ENCODE results near the gene KIRREL3.

KIRREL3 gene

GRCh38 chr11:126522606-126523005 lies 478.0 kb downstream of the KIRREL3 start:
- no peak for DNase-seq

- no peak for DNase-seq
These were observed 478.4 kb downstream of the KIRREL3 start for GRCh38 chr11:126522152-126522551.

- no peak for DNase-seq
These were observed 479.4 kb downstream of the KIRREL3 start for GRCh38 chr11:126521196-126521595.

GRCh38 chr11:126519764-126520734 lies 480.5 kb downstream of the KIRREL3 start:
- no peak for DNase-seq

- DNase-seq = no peak
These were observed 481.4 kb downstream of the KIRREL3 start for GRCh38 chr11:126518972-126519690.

GRCh38 chr11:126518071-126518971 lies 482.2 kb downstream of the KIRREL3 start:
- DNase-seq = no peak

- DNase-seq = no peak
These were observed 485.1 kb downstream of the KIRREL3 start for GRCh38 chr11:126515501-126515900.

GRCh38 chr11:126514061-126514693 lies 486.4 kb downstream of the KIRREL3 start:
- no peak for DNase-seq

GRCh38 chr11:126512741-126513715 lies 487.5 kb downstream of the KIRREL3 start:
- DNase-seq = no peak

GRCh38 chr11:126512251-126512650 lies 488.3 kb downstream of the KIRREL3 start:
- no peak for DNase-seq

- no peak for DNase-seq
These were observed 489.0 kb downstream of the KIRREL3 start for GRCh38 chr11:126511475-126512115.

- no peak for DNase-seq
These were observed 489.8 kb downstream of the KIRREL3 start for GRCh38 chr11:126510621-126511370.

- no peak for DNase-seq
These were observed 492.9 kb downstream of the KIRREL3 start for GRCh38 chr11:126507646-126508045.

- DNase-seq = no peak
These were observed 493.8 kb downstream of the KIRREL3 start for GRCh38 chr11:126506789-126507188.

GRCh38 chr11:126502982-126503381 lies 497.6 kb downstream of the KIRREL3 start:
- no peak for DNase-seq

- no peak for DNase-seq
These were observed 498.4 kb downstream of the KIRREL3 start for GRCh38 chr11:126502159-126502558.

GRCh38 chr11:126501641-126502040 lies 498.9 kb downstream of the KIRREL3 start:
- DNase-seq = no peak

- no peak for DNase-seq
These were observed 499.6 kb downstream of the KIRREL3 start for GRCh38 chr11:126500981-126501380.

GRCh38 chr11:126499131-126499752 lies 501.3 kb downstream of the KIRREL3 start:
- no peak for DNase-seq

Measured in CD4-positive, alpha-beta T cell treated with Interferon alpha-2 for 1 hour (primary cell).